ENCODE data around the gene SND1.

The SND1 gene

GRCh38 chr7:128115336-128115820 lies 463.4 kb downstream of the SND1 start:
- DNase-seq (ENCODE audit: low read depth): no peak
- H3K4me3 ChIP-seq (ENCODE audit: low read depth, low read length): no peak overlapping the region

- no peak for DNase-seq (ENCODE audit: low read depth)
- H3K4me3 ChIP-seq (ENCODE audit: low read depth, low read length): no peak overlapping the region
Measured at GRCh38 chr7:128115821-128116723, 464.1 kb downstream of the SND1 start.

- no peak overlapping the region for H3K4me3 ChIP-seq (ENCODE audit: low read depth, low read length)
- DNase-seq (ENCODE audit: low read depth): no peak
Measured at GRCh38 chr7:128116740-128117139, 464.7 kb downstream of the SND1 start.

- H3K4me3 ChIP-seq (ENCODE audit: low read depth, low read length): no peak overlapping the region
- no peak for DNase-seq (ENCODE audit: low read depth)
Measured at GRCh38 chr7:128117691-128118090, 465.7 kb downstream of the SND1 start.

- DNase-seq (ENCODE audit: low read depth): no peak
- H3K4me3 ChIP-seq (ENCODE audit: low read depth, low read length): no peak overlapping the region
Measured at GRCh38 chr7:128119036-128119435, 467.0 kb downstream of the SND1 start.

GRCh38 chr7:128120116-128120515 lies 468.1 kb downstream of the SND1 start:
- no peak for DNase-seq (ENCODE audit: low read depth)
- H3K4me3 ChIP-seq (ENCODE audit: low read depth, low read length): no peak overlapping the region

- no peak for DNase-seq (ENCODE audit: low read depth)
- H3K4me3 ChIP-seq (ENCODE audit: low read depth, low read length): no peak overlapping the region
Measured at GRCh38 chr7:128120976-128121490, 469.0 kb downstream of the SND1 start.

- no peak for DNase-seq (ENCODE audit: low read depth)
- peak overlapping the region; percentile 17 for H3K4me3 ChIP-seq (ENCODE audit: low read depth, low read length)
Measured at GRCh38 chr7:128121711-128122530, 469.9 kb downstream of the SND1 start.

GRCh38 chr7:128122576-128123290 lies 470.7 kb downstream of the SND1 start:
- H3K4me3 ChIP-seq (ENCODE audit: low read depth, low read length): no peak overlapping the region

GRCh38 chr7:128123291-128124037 lies 471.5 kb downstream of the SND1 start:
- no peak for DNase-seq (ENCODE audit: low read depth)
- H3K4me3 ChIP-seq (ENCODE audit: low read depth, low read length): no peak overlapping the region

More at GRCh38 chr7:128122576-128123290, 470.7 kb downstream of the SND1 start:
- DNase-seq (ENCODE audit: low read depth): no peak

GRCh38 chr7:128124786-128125185 lies 472.8 kb downstream of the SND1 start:
- no peak for DNase-seq (ENCODE audit: low read depth)
- no peak overlapping the region for H3K4me3 ChIP-seq (ENCODE audit: low read depth, low read length)

GRCh38 chr7:128125816-128126215 lies 473.8 kb downstream of the SND1 start:
- H3K4me3 ChIP-seq (ENCODE audit: low read depth, low read length): no peak overlapping the region
- no peak for DNase-seq (ENCODE audit: low read depth)

- H3K4me3 ChIP-seq (ENCODE audit: low read depth, low read length): no peak overlapping the region
- no peak for DNase-seq (ENCODE audit: low read depth)
Measured at GRCh38 chr7:128128401-128128800, 476.4 kb downstream of the SND1 start.

GRCh38 chr7:128129224-128129864 lies 477.4 kb downstream of the SND1 start:
- no peak overlapping the region for H3K4me3 ChIP-seq (ENCODE audit: low read depth, low read length)
- DNase-seq (ENCODE audit: low read depth): no peak

- DNase-seq (ENCODE audit: low read depth): no peak
- H3K4me3 ChIP-seq (ENCODE audit: low read depth, low read length): no peak overlapping the region
Measured at GRCh38 chr7:128131115-128131514, 479.1 kb downstream of the SND1 start.

- no peak for DNase-seq (ENCODE audit: low read depth)
- H3K4me3 ChIP-seq (ENCODE audit: low read depth, low read length): no peak overlapping the region
Measured at GRCh38 chr7:128131731-128132130, 479.7 kb downstream of the SND1 start.

GRCh38 chr7:128132426-128133069 lies 480.6 kb downstream of the SND1 start:
- H3K4me3 ChIP-seq (ENCODE audit: low read depth, low read length): no peak overlapping the region
- DNase-seq (ENCODE audit: low read depth): no peak

- DNase-seq (ENCODE audit: low read depth): no peak
- H3K4me3 ChIP-seq (ENCODE audit: low read depth, low read length): peak overlapping the region; percentile 57
Measured at GRCh38 chr7:128135159-128135514, 483.1 kb downstream of the SND1 start.
